ENCODE results near the gene BPHL.
A peak's percentile ranks its signal among the peaks of the same experiment; 100 is the strongest.
"Not testable (repeated sequence)": the region's sequence is repeated elsewhere in the genome, so short reads cannot be mapped to it uniquely, and the experiment has no call there.

The BPHL gene

GRCh38 chr6:3190779-3191178 is 72.3 kb downstream of the BPHL start:
- no peaks in the 10 kb centered on the region for H3K27me3 ChIP-seq (ENCODE audit: control insufficient read depth, insufficient read depth, low read length)
- H3K36me3 ChIP-seq (ENCODE audit: control insufficient read depth, insufficient read depth, low read length), result no peaks in the 10 kb centered on the region
- H3K9ac ChIP-seq (ENCODE audit: low read depth, low read length), result no peak overlapping the region
- H3K4me1 ChIP-seq (ENCODE audit: control insufficient read depth, insufficient read depth, low read length), result peaks cover 18% of the 10 kb centered on the region
- H3K4me3 ChIP-seq (ENCODE audit: low read depth, low read length), result no peak overlapping the region
- no peaks in the 10 kb centered on the region for H3K9me3 ChIP-seq (ENCODE audit: control insufficient read depth, insufficient read depth, low read length)

- H3K4me1 ChIP-seq (ENCODE audit: control insufficient read depth, insufficient read depth, low read length), result peaks cover 22% of the 10 kb centered on the region
- no peaks in the 10 kb centered on the region for H3K36me3 ChIP-seq (ENCODE audit: control insufficient read depth, insufficient read depth, low read length)
- H3K4me3 ChIP-seq (ENCODE audit: low read depth, low read length), result no peak overlapping the region
- peak overlapping the region; percentile 47 for H3K9ac ChIP-seq (ENCODE audit: low read depth, low read length)
- H3K9me3 ChIP-seq (ENCODE audit: control insufficient read depth, insufficient read depth, low read length), result no peaks in the 10 kb centered on the region
- no peaks in the 10 kb centered on the region for H3K27me3 ChIP-seq (ENCODE audit: control insufficient read depth, insufficient read depth, low read length)
Observed at GRCh38 chr6:3193102-3193849, 74.8 kb downstream of the BPHL start.

- Histone ChIP-seq H3K9ac (ENCODE audit: low read depth, low read length) (no peak overlapping the region), H3K4me1 (ENCODE audit: control insufficient read depth, insufficient read depth, low read length) (peaks cover 22% of the 10 kb centered on the region), H3K4me3 (ENCODE audit: low read depth, low read length) (peak overlapping the region; percentile 12), H3K27me3 (ENCODE audit: control insufficient read depth, insufficient read depth, low read length) (no peaks in the 10 kb centered on the region), H3K36me3 (ENCODE audit: control insufficient read depth, insufficient read depth, low read length) (no peaks in the 10 kb centered on the region), H3K9me3 (ENCODE audit: control insufficient read depth, insufficient read depth, low read length) (no peaks in the 10 kb centered on the region)
Observed at GRCh38 chr6:3194535-3195419, 76.3 kb downstream of the BPHL start.

- Histone ChIP-seq H3K9me3 (ENCODE audit: control insufficient read depth, insufficient read depth, low read length) (no peaks in the 10 kb centered on the region), H3K9ac (ENCODE audit: low read depth, low read length) (no peak overlapping the region), H3K4me3 (ENCODE audit: low read depth, low read length) (peak overlapping the region; percentile 12), H3K27me3 (ENCODE audit: control insufficient read depth, insufficient read depth, low read length) (no peaks in the 10 kb centered on the region), H3K36me3 (ENCODE audit: control insufficient read depth, insufficient read depth, low read length) (no peaks in the 10 kb centered on the region), H3K4me1 (ENCODE audit: control insufficient read depth, insufficient read depth, low read length) (peaks cover 22% of the 10 kb centered on the region)
Observed at GRCh38 chr6:3195420-3195694, 76.8 kb downstream of the BPHL start.

- Histone ChIP-seq H3K9ac (ENCODE audit: low read depth, low read length) (no peak overlapping the region), H3K4me3 (ENCODE audit: low read depth, low read length) (peak overlapping the region; percentile 12), H3K27me3 (ENCODE audit: control insufficient read depth, insufficient read depth, low read length) (no peaks in the 10 kb centered on the region), H3K9me3 (ENCODE audit: control insufficient read depth, insufficient read depth, low read length) (no peaks in the 10 kb centered on the region), H3K36me3 (ENCODE audit: control insufficient read depth, insufficient read depth, low read length) (no peaks in the 10 kb centered on the region), H3K4me1 (ENCODE audit: control insufficient read depth, insufficient read depth, low read length) (peaks cover 22% of the 10 kb centered on the region)
Observed at GRCh38 chr6:3195695-3196497, 77.4 kb downstream of the BPHL start.

GRCh38 chr6:3196770-3197169 is 78.3 kb downstream of the BPHL start:
- H3K9ac ChIP-seq (ENCODE audit: low read depth, low read length), result no peak overlapping the region
- peaks cover 22% of the 10 kb centered on the region for H3K4me1 ChIP-seq (ENCODE audit: control insufficient read depth, insufficient read depth, low read length)
- H3K27me3 ChIP-seq (ENCODE audit: control insufficient read depth, insufficient read depth, low read length), result no peaks in the 10 kb centered on the region
- no peaks in the 10 kb centered on the region for H3K36me3 ChIP-seq (ENCODE audit: control insufficient read depth, insufficient read depth, low read length)
- H3K4me3 ChIP-seq (ENCODE audit: low read depth, low read length), result no peak overlapping the region
- no peaks in the 10 kb centered on the region for H3K9me3 ChIP-seq (ENCODE audit: control insufficient read depth, insufficient read depth, low read length)

GRCh38 chr6:3197734-3198133 is 79.2 kb downstream of the BPHL start:
- H3K27me3 ChIP-seq (ENCODE audit: control insufficient read depth, insufficient read depth, low read length); H3K9ac ChIP-seq (ENCODE audit: low read depth, low read length); H3K9me3 ChIP-seq (ENCODE audit: control insufficient read depth, insufficient read depth, low read length); H3K36me3 ChIP-seq (ENCODE audit: control insufficient read depth, insufficient read depth, low read length); H3K4me3 ChIP-seq (ENCODE audit: low read depth, low read length): not testable (repeated sequence)
- peaks cover 22% of the 10 kb centered on the region for H3K4me1 ChIP-seq (ENCODE audit: control insufficient read depth, insufficient read depth, low read length)

- Histone ChIP-seq H3K9ac (ENCODE audit: low read depth, low read length) (no peak overlapping the region), H3K4me3 (ENCODE audit: low read depth, low read length) (no peak overlapping the region), H3K9me3 (ENCODE audit: control insufficient read depth, insufficient read depth, low read length) (no peaks in the 10 kb centered on the region), H3K27me3 (ENCODE audit: control insufficient read depth, insufficient read depth, low read length) (no peaks in the 10 kb centered on the region), H3K4me1 (ENCODE audit: control insufficient read depth, insufficient read depth, low read length) (peaks cover 16% of the 10 kb centered on the region), H3K36me3 (ENCODE audit: control insufficient read depth, insufficient read depth, low read length) (no peaks in the 10 kb centered on the region)
Observed at GRCh38 chr6:3199382-3199781, 80.9 kb downstream of the BPHL start.

GRCh38 chr6:3200682-3201081 is 82.2 kb downstream of the BPHL start:
- Histone ChIP-seq H3K4me1 (ENCODE audit: control insufficient read depth, insufficient read depth, low read length) (peaks cover 6% of the 10 kb centered on the region), H3K9me3 (ENCODE audit: control insufficient read depth, insufficient read depth, low read length) (no peaks in the 10 kb centered on the region), H3K9ac (ENCODE audit: low read depth, low read length) (no peak overlapping the region), H3K4me3 (ENCODE audit: low read depth, low read length) (no peak overlapping the region), H3K36me3 (ENCODE audit: control insufficient read depth, insufficient read depth, low read length) (no peaks in the 10 kb centered on the region), H3K27me3 (ENCODE audit: control insufficient read depth, insufficient read depth, low read length) (no peaks in the 10 kb centered on the region)

- no peak overlapping the region for H3K4me3 ChIP-seq (ENCODE audit: low read depth, low read length)
- H3K36me3 ChIP-seq (ENCODE audit: control insufficient read depth, insufficient read depth, low read length), result no peaks in the 10 kb centered on the region
- no peaks in the 10 kb centered on the region for H3K9me3 ChIP-seq (ENCODE audit: control insufficient read depth, insufficient read depth, low read length)
- no peaks in the 10 kb centered on the region for H3K27me3 ChIP-seq (ENCODE audit: control insufficient read depth, insufficient read depth, low read length)
- no peak overlapping the region for H3K9ac ChIP-seq (ENCODE audit: low read depth, low read length)
- H3K4me1 ChIP-seq (ENCODE audit: control insufficient read depth, insufficient read depth, low read length), result no peaks in the 10 kb centered on the region
Observed at GRCh38 chr6:3201388-3201787, 82.9 kb downstream of the BPHL start.

Measured in iPS-15b (cell line).